GM13976 (cell line): Measurements from ENCODE around the gene DRD2.

Source experiments
- DNase-seq: peaks from one replicate; pipeline ENCODE4 v3.0.0; 2012; ENCODE audit warnings: low spot score
- CTCF ChIP-seq: IDR thresholded peaks from 2 replicates; pipeline ENCODE4 v1.5.1; 2012; ENCODE audit warnings: borderline replicate concordance, mild to moderate bottlenecking; ENCODE audit not compliant: insufficient read depth; ENCODE audit errors: extremely low read depth, missing control alignments, control extremely low read depth
- in situ Hi-C: fragments of 300-500 bp; cut with MboI; formaldehyde crosslinking; loops from one replicate; pipeline ENCODE4 v1.12.0; 2022; ENCODE audit warnings: low sequenced_read_pairs, mixed read lengths, inconsistent platforms; ENCODE audit not compliant: unreplicated experiment

DRD2 gene

DNA sequence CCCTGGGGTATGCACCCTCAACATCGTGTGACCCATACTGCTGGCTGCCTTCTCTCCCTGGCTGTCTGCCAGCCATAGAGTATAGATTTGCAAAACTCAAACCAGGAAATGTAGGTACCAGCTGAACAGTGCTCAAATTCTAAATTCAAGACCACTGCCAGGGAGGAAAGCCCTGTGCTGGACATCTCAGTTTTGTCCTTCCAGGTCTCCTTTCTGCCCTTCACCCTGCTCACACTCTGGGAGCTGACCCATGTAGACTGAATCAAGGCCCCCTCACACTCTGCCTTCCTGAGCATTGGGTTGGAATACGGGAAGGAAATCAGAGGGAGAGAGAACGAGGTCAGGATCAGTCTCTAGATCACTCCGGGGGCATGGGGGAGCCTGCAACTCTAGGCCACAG is 12.4 kb upstream of the DRD2 start:
- no peak for DNase-seq
- no peak for TF ChIP-seq CTCF
- in situ Hi-C loops: no loop called here

GRCh38 chr11:113484223-113484622 is 9.0 kb upstream of the DRD2 start:
- no peak for TF ChIP-seq CTCF
- in situ Hi-C loops: no loop called here
- DNase-seq: no peak

DNA sequence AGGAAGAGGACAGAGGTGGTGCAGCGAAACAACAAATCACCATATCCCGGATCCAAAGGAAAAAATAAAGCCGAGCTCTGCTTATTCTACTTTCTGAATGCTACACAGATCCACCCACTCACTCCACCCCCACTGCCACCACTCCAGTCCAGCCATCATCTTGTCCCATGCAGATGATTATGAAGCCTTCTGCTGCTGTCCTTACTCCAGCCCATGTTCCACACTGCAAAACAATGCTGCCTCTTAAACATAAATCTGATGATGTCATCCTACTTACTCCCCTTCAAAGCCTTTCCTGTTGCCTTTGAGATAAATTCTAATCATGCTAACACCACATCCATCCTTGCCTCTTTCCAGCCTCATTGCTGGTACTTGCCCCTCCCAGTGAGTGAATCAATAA is 6.5 kb upstream of the DRD2 start:
- no peak for TF ChIP-seq CTCF
- in situ Hi-C loops: no loop called here
- no peak for DNase-seq

GRCh38 chr11:113481226-113481625 is 6.0 kb upstream of the DRD2 start:
- in situ Hi-C loops: no loop called here
- DNase-seq: no peak
- TF ChIP-seq CTCF: no peak

DNA sequence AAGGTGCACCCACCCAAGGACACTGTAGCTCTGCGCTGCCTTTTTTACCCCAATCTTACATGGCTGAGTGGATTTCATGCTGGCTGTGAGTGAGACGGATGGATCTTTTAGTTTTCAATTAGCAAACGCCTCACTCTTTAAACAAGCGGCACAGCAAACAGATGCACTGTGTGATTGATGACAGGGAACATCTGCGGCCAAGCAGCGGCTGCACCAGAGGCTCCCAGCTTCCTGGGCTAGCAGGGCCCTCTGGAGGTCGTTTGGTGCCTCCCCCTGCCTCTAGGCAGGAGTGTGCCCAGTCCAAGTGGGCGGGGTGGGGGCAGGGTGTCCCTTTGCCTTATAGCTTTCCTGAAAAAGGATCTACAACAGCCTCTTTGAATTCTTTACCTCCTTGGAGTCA is 2.1 kb upstream of the DRD2 start:
- no peak for DNase-seq
- no peak for TF ChIP-seq CTCF
- in situ Hi-C loops: no loop called here

DNA sequence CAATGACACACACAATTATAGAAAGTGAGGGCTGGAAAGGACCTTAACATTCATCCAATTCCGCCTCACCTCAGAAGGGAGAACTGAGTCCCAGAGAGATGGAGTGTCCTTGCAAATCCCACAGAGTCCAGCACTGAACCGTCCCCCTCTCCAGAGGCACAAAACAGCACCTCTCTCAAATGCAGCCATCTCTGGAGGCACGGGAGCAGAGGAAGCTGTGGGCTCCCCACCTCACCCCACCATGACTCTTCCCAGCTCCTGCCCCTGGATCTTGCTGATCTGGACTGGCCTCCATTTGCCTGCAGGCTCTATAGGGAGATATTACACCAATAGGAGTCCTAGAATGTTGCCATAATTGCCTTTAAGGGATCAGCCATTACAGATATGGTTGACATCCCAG is 1.4 kb upstream of the DRD2 start:
- in situ Hi-C loops: no loop called here
- no peak for TF ChIP-seq CTCF

More for the DNA sequence above, 1.4 kb upstream of the DRD2 start:
- DNase-seq: no peak
